HG03108 (cell line): ENCODE results near the gene EDIL3.
"Not testable (repeated sequence)": the region's sequence is repeated elsewhere in the genome, so short reads cannot be mapped to it uniquely, and the experiment has no call there.

Source experiments
- ATAC-seq: cut with Tn5 transposase; IDR thresholded peaks from one replicate; pipeline ENCODE4 v1.9.1; 2021; ENCODE audit warnings: moderate library complexity; ENCODE audit not compliant: unreplicated experiment

EDIL3 gene

DNA sequence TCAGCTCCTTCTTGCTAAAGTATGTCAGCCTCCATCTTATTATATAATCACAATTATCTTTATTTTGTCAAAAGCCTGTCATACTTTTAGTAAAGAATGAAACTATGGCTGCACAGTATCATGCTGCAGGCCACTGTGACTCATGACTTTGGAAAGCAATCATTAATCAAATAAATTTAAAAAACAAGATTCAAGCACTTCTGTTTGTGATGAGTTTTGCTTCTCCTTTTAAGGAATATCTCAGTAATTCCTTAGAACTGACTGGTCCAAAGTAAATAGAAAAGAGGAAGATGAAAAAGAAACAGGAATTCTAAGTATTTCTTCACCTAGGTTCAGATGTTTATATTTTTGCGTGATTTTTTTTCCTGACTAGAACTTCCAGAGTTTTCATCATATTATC lies 83.1 kb downstream of the EDIL3 start:
- no peak for ATAC-seq

DNA sequence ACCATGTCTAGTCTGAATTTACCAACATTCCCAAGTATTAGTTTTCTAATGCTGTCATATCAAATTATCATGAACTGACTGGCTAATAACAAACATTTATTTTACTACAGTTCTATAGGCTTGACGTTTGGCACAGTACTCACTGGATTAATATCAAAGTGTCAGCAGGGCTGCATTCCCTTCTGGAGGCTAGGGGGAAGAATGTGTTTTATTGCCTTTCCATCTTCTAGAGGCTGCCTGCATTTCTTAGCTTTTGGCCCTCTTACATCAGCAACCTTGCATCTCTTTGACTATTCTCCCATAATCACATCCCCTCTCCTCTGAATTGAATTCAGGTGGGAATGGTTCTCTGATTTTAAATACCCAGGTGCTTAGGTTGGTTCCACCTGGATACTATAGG lies 84.7 kb downstream of the EDIL3 start:
- no peak for ATAC-seq

DNA sequence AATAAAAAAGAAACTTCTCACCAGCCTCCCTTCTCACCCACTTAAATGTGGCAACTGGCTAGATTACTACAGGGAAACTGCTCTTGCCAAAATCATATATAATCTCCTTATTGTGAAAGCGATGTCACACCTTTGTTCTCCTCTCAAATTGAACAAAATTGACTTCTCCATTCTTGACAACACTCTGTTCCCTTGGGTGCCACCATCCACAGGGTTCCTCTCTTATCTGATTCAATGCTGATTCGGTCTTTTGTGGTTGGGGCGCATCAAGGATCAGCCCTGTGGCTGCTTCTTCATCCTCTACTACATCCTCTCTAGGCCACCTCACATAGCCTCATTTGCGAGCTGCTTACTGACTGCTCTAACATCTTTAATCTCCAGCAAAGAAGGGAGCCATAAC lies 86.1 kb downstream of the EDIL3 start:
- no peak for ATAC-seq

DNA sequence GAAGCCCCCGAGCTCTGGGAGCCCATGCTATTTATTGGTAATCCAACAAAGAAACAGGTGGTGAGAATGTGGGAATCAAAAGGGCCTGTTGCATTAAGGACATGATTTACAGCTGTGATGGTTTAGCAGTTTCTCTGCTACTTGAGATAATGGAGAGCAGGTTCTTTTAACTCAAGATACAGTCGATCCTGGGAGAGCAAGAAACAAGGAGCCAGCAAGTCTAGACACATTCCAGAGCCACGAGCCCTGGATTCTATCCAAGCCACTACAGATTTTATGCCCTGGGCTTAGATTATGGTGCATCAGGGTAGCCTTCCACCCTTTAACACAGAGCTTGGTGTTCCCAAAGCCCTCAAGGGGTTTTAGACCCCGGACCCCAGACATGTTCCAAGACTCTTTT lies 87.0 kb downstream of the EDIL3 start:
- ATAC-seq, result not testable (repeated sequence)

DNA sequence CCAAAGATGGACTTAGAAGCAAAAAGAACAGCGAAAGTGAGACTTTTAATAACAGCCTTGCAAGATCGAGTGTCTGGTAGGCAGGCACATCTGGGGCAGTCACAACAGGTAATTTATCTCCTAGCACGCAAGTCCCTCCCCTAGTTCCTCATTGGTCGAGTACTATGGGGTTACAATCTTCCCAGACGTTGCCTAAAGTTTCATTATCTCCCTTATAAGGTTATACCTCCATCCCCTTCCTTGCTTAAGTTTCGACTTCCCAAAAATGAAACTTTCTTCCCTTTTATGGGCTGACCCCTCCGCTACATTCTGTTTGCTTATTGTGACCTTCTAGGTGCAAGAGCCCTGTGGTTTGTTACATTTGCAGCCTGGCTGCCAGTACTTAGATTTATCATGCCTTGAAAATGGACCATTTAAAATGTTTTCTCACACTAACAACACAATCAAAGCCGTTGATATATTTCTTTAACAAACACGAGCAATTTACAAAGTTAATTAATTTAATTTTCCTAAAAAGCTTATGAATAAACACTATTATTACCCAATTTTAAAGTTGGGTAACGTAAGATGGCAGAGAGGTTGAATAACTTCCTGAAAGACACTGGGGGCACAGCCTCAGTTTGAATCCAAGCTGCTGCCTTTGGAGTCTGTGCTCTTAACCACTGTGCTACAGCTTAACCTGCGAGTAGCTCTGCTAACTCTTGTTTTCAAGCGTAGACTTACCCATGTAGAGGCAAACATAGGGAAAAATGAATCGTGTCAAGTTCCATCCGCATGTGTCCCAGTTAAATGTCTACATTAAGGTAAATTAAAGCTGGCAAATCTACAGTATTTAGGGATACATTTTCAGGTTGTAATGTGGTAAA lies 91.7 kb downstream of the EDIL3 start:
- ATAC-seq, result no peak

DNA sequence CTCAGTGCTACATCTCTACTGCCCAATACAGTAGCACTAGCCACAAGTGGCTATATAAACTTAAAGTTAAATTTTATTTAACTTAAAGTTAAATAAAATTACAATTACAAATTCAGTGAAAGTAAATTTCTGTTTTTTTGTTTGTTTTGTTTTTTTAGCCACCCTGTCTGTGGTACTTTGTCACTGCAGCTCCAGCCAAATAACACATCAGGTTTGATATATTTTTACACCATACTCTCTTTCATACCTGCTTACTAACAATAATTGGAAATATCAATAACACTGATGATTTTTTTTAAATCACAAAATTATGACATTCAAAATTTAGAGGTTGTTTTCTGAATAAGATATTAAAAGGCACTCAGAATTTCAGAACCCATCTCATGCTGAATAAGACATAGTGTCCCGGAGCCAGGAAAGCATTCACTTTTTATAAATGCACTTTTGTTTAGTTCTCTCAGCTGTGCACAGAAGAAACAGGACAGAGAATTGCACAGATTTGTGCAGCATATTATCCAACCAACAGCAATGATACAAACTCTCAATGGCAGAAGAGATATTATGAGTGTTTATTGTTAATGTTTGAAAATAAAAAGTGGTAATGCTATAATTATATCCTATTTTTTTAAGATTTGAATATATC lies 92.6 kb downstream of the EDIL3 start:
- ATAC-seq, result no peak

DNA sequence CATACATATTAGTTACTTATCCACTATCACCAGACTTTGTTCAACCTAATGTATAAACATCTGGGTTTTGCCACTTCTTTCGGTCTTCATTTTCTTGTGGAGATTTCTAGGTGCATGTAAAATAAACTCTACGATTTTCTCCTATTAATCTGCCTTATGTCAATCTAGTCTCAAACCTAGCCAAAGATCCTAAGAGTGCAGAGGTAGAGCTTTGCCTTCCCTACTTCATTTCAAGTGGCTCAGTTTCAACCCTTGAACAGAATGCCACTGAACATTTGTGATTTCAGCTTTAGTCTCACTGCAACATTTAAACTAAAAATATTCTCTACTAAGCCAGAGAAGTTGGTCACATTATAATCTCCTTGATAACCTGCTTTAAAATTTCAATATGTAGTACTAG lies 94.0 kb downstream of the EDIL3 start:
- ATAC-seq, result no peak

DNA sequence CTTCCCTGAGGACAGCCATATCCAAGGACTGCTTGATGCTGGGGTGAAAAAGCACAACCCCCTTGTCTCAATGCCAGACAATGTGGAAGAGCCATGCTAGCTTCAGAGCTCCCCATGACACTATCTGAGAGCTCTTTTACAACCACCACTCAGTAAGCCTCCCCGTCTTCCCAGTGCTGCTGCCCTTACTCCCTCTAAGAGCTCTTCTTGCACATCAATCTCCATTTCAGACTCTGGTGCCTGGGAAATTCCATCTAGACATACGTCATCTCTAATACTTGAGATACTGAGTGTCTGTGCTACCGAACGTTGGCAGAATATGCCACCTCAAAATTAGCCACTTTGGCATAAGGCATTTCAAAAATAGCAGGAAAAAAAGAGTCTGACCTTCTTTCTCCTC lies 94.5 kb downstream of the EDIL3 start:
- no peak for ATAC-seq

DNA sequence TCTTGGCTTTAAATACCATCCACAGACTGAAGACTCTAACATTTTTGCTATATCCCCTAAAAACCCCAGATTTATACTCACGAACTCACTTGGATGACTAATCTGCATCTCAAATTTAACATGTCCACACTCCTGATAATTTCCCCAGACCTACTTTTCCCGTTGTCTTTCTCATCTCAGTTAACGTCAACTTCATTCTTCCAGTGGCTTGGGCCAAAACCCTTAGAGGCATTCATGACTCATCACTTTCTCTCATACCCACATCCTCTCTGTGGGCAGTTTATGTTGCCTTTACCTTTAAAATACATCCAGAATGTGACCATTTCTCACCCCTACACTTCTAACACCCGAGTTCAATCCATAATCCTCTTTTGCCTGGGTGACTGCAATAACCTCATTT lies 96.7 kb downstream of the EDIL3 start:
- ATAC-seq, result peak; percentile 85

DNA sequence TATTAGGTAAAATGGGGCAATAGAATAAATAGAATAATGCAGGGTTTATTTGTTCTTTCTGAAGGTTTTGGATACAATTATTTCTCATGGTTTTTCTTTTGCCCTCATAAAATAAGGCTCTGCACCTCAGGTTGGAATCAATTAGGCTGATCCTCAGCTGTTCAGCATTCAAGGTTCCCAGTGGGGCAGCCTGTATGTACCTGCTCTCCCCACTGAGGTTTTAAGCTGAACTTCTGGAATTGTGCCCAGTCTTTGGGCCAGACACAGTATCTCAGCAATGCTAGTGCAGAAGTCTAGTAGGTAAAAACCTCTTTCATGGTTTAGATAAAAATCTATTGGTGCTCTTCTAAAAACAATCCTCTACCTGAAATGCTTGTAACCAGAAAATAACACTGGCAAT lies 98.0 kb downstream of the EDIL3 start:
- no peak for ATAC-seq

DNA sequence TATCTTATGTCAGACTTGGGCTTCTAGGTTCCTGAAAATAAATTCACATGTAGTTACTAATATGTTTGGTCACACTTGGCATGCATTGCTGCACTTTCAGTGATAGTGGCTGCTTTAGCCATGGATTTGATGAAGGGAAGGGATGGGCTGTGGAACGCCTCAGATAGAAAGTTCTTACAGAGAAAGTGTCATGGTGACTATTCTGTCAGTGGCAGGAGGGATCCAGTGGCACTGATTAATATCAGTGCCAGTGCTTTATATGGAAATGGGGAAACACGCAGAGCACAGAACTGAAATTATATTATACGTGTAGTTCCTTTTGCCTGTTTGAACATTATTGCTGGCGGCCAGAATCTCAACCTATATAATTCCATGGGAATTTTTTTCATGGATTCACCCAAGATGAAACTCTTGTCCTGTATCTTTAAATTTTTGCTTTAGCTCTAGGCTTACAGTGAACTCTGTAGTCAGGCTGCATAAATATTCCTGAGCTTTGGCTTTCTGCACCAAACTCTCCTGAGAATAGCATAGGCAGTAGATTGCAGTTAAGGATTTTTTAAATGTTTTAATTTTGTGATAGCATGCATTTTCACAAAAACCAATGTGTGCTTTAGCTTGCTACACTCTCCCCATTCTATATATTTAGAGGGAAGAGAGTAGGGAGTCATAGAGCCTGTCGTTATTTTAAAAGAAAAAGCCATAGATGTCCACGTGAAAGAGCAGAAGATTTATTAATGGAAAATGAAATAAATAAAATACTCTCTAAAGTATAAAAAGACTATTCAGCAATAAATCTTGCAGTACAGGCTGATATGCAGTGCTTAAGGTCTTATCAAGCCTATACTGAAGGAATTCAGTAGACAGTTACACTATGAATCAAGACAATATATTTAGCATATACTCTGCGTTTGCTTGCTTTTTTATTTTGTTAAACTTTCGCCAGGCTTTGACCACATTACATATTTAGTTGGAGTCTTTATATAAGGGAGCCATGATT lies 98.7 kb downstream of the EDIL3 start:
- no peak for ATAC-seq

DNA sequence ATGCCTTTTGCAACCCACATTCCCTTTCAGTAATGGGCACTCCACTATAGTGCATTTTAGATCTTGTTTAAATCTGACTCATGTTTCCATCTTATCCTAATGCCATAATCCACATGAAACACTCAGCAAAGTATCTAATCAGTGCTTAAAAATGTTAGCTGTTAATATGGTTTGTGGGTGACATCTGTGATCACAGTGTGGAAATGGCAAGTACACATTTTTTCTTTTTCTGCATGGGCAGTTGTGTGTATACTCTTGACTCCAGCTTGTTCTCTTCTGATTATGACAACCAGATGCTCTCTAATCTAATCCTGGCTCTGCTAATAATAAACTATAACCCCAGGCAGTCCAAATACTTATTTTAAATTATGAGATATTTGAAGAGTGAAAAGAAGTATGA lies 103.3 kb downstream of the EDIL3 start:
- ATAC-seq, result no peak

DNA sequence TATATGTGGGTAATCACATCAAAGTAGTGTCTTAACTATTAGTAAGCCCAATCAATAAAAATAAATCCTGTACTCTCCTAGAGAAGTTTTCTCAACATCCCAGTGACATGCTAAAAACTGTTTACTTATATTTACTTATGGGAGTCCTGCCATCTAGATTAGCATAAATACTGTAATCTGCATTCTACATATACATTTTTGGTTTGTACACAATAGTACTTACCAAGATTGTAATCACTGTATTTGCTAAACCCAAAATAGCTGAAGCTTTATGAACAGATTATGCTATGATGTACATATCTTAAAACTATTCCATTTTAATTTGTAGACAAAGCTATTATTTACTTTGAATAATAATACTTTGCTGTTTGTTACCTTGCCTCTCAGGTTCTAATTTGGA lies 105.4 kb downstream of the EDIL3 start:
- ATAC-seq, result no peak

DNA sequence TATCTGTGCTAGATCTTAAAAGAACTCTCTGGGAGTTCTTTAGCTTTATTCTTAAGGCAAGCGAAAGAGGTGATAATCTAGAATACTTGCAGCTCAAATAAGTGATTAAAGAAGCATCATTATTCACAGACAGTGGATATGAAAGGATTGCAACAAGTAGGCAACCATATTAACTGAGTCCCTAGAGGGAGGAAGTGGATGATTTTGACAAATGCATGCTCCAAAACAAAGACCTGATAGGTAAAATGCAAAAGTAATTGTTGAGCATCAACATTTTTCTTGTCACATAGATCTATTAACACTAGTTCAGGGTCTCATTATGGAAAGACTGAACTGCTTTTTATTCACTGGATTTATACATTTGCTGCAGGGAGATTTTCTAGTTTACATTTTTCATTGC lies 109.1 kb downstream of the EDIL3 start:
- ATAC-seq, result no peak

DNA sequence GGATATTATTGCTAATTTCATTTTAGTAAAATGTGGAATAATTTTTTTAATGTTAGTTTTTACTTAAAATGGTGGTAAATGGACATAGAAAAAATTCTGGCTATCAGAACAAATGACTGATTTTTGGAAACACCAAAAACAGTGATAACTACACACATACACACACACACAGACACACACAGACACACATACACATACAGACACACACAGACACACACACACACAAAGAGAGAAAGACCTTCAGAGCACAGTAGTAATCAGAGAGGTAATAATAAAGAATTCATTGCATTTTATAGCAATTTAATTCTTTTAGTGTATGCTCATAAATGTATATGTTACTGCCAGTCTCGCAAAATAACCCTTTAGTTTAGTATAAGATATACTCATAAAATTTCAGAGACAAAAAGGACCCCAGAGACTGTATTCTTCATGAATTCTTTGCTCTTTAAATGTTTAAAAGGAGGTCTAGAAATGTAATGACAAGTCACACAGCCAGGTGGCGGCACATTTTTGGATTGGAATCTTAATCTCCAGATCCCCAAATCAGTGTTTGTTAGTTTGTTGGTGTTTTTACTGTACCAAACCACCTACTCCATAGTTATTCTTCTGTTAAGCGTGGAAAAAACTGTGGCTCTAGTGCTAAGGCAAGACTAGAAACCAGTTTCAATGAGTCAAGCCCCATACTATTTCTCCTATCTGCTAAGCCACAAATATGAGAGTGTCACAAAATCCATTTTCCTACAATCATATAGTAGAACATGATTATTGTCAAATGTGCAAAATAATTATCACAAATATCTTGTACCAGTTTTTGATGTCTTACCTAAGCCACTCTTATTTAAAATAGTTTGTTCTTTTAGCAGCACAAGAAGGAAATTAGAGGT lies 109.9 kb downstream of the EDIL3 start:
- ATAC-seq, result no peak

DNA sequence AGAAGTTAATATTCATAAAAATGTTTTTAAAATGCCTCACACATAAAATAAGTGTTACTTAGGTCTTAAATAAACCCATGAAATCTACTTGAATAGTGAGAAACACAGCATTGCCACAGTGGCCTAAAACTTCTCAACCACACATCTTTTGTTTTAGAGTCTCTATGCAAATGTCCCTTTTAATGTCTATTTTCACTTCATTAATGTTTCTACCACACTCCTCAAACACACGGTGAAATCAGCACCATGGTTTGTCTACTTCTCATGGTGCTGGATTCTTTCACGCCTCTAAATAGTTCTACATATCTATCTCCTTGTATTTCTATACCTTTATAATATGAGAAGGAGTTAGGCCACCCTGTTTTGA lies 111.2 kb downstream of the EDIL3 start:
- no peak for ATAC-seq

DNA sequence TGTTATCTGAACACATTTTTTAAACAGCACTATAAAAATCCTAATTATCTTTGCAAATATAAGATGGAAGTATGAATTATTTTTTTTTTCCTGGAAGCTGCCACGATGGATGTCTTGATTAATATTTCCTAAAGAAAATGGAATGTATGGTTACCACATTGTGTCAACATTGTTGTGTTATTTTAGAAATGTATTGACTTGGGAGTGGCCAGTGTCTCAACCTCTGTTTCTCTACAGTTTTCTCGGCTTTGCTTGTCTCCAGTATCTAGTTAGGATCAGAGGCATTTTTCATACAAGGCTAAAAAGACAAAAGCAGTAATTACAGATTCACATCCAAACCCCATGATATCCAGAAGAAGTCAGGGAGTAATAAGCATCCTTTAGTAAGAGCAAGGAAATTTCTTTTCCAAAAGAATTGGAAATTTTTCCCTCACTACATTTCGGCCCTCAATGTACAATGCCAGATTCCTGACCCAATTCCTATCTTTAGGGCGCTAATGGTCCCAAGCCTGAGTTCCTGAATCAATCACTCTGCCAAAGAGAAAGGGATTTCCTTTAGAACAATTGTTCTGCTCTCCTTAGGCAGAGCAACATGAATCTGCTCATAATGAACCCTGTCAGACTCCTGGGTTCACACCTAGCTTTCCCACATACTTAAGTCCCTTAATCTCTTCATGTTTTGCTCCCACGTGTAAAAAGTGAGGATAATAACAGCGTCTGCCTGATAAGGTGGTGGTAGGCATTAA lies 111.7 kb downstream of the EDIL3 start:
- ATAC-seq, result no peak

DNA sequence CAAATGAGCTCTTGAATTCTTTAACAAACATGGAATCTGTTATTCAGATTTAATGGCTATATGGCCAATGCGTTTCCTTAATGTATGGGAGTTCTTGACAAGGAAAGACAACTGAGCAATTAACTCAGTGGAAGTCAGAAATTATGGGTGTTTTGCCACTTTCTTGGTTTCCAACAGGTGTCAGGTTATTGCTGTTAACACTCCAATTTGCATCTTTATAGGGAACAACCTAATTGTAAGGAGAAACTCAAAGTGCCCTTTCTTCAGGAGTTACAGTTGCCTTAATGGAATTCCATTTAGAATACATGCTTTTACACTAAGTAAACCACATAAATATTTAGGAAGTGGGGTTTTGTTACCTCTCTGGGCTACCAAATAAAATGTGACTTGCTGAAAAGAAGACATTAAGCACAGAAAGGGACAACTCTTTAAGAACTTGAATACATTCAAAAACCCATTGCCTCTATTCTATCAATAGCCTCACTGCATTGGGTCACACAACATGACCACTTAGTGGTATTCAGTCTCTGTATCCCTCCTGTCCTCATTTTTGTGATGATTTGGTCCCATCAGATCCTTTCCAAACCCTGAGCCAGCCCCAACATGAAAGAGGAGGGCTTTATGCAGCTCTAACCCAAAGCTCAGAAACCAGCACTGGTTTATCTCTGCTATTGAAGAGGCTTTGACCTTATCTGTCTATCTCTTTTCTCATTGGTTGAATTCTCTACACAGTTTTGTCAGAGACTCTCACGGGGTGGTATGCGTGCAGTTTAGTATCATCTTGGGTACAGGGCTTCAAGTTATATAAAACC lies 118.7 kb downstream of the EDIL3 start:
- ATAC-seq, result no peak

DNA sequence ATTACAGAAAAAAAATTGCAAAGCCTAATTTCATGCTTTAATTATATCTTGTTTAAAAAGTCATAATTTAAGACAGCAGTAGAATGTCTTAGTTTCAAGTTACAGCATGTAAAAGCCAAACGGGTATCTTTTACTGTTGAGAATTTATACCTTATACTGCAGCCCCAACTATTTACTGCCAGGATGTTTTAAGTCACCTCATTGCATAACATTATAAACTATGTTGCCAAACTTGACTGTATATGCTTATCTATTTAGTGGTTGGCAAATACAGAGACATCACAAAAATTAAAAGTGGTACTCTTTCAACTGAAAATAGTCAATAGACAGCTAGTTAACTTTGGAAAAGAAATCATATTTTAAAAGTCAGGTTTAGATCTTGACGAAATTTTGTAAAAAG lies 119.5 kb downstream of the EDIL3 start:
- ATAC-seq, result no peak
